Neural cell (in vitro differentiated cells): ENCODE results near the gene GPC1. TPM values are rescaled to one million over a fixed set of nuclear protein-coding genes. Genes with fewer than 3 reads are reported as not detected.
A peak's percentile ranks its signal among the peaks of the same experiment; 100 is the strongest.

Experiments
- H2AFZ ChIP-seq: fragments of 200-600, 300-800 bp; sonication (generic), shearing (Covaris generic); 2 replicates; pipeline ENCODE4 v1.6.0; 2014; ENCODE audit warnings: low read depth, mild to moderate bottlenecking, antibody characterized with exemption, low read length, moderate library complexity
- H3F3A ChIP-seq: fragments of 200-600 bp; shearing (Covaris generic); 2 replicates; pipeline ENCODE4 v1.6.1; 2016; ENCODE audit warnings: mild to moderate bottlenecking, moderate library complexity, mixed read lengths, antibody characterized with exemption, low read length; ENCODE audit not compliant: insufficient read depth, poor library complexity, severe bottlenecking
- H3K27ac ChIP-seq: fragments of 200-600, 300-800 bp; sonication (generic), shearing (Covaris generic); 2 replicates; pipeline ENCODE4 v1.5.1; 2014; ENCODE audit warnings: mild to moderate bottlenecking, low read length, moderate library complexity
- H3K27me3 ChIP-seq: fragments of 300-800, 200-600 bp; sonication (generic), shearing (Covaris generic); 2 replicates; pipeline ENCODE4 v1.6.0; 2014; ENCODE audit warnings: mild to moderate bottlenecking, low read depth, low read length, moderate library complexity; ENCODE audit not compliant: insufficient read depth
- H3K36me3 ChIP-seq: fragments of 300-800, 200-600 bp; sonication (generic), shearing (Covaris generic); 2 replicates; pipeline ENCODE4 v1.5.1; 2014; ENCODE audit warnings: mild to moderate bottlenecking, antibody characterized with exemption, low read length, moderate library complexity; ENCODE audit not compliant: insufficient read depth
- H3K4me2 ChIP-seq: fragments of 300-800, 200-600 bp; sonication (generic), shearing (Covaris generic); 2 replicates; pipeline ENCODE4 v1.6.0; 2014; ENCODE audit warnings: mild to moderate bottlenecking, low read length
- H3K4me3 ChIP-seq: fragments of 300-800, 200-600 bp; sonication (generic), shearing (Covaris generic); 2 replicates; pipeline ENCODE4 v1.5.1; 2014; ENCODE audit warnings: mild to moderate bottlenecking, low read length, moderate library complexity
- H3K79me2 ChIP-seq: fragments of 200-600 bp; shearing (Covaris generic); replicated peaks from 2 replicates; pipeline ENCODE4 v1.6.0; 2014; ENCODE audit warnings: mild to moderate bottlenecking, low read length, moderate library complexity; ENCODE audit not compliant: insufficient read depth
- H3K9ac ChIP-seq: fragments of 300-800, 200-600 bp; sonication (generic), shearing (Covaris generic); 2 replicates; pipeline ENCODE4 v1.6.1; 2016; ENCODE audit warnings: mild to moderate bottlenecking, low read length, mixed read lengths
- H3K9me2 ChIP-seq: fragments of 200-600 bp; shearing (Covaris generic); 2 replicates; pipeline ENCODE4 v1.6.1; 2016; ENCODE audit warnings: mild to moderate bottlenecking, low read length, mixed read lengths; ENCODE audit not compliant: insufficient read depth
- H3K9me3 ChIP-seq: fragments of 200-600, 300-800 bp; sonication (generic), shearing (Covaris generic); 2 replicates; pipeline ENCODE4 v1.6.1; 2016; ENCODE audit warnings: mild to moderate bottlenecking, mixed run types, low read length, moderate library complexity, mixed read lengths
- H4K20me1 ChIP-seq: fragments of 200-600 bp; shearing (Covaris generic); 2 replicates; pipeline ENCODE4 v1.6.1; 2016; ENCODE audit warnings: mild to moderate bottlenecking, mixed run types; ENCODE audit not compliant: insufficient read depth
- CTCF ChIP-seq: fragments of 450-650 bp; IDR thresholded peaks from 2 replicates; pipeline ENCODE4 v1.5.1; 2014; ENCODE audit warnings: antibody characterized with exemption, mild to moderate bottlenecking, moderate library complexity; ENCODE audit not compliant: poor library complexity, severe bottlenecking
- EP300 ChIP-seq: fragments of 450-650 bp; conservative IDR thresholded peaks from 2 replicates; pipeline ENCODE4 v1.6.1; 2014; ENCODE audit warnings: antibody characterized with exemption, mild to moderate bottlenecking, moderate library complexity; ENCODE audit not compliant: poor library complexity, severe bottlenecking
- EZH2 ChIP-seq: fragments of 200-600, 300-800 bp; shearing (Covaris generic), sonication (generic); IDR thresholded peaks from 2 replicates; pipeline ENCODE4 v1.6.1; 2014; ENCODE audit warnings: antibody characterized with exemption, low read length, borderline replicate concordance, mild to moderate bottlenecking; ENCODE audit not compliant: insufficient read depth, poor library complexity, severe bottlenecking
- MXI1 ChIP-seq: fragments of 450-650 bp; conservative IDR thresholded peaks from 2 replicates; pipeline ENCODE4 v1.6.1; 2014; ENCODE audit warnings: antibody characterized with exemption, mild to moderate bottlenecking; ENCODE audit not compliant: poor library complexity, severe bottlenecking
- POLR2AphosphoS5 ChIP-seq: IDR thresholded peaks from 2 replicates; pipeline ENCODE4 v1.6.1; 2012
- RAD21 ChIP-seq: fragments of 450-650 bp; conservative IDR thresholded peaks from 2 replicates; pipeline ENCODE4 v1.6.1; 2014; ENCODE audit warnings: antibody characterized with exemption, mild to moderate bottlenecking, moderate library complexity
- REST ChIP-seq: IDR thresholded peaks from 2 replicates; pipeline ENCODE4 v1.6.1; 2012; ENCODE audit warnings: borderline replicate concordance
- SMC3 ChIP-seq: fragments of 450-650 bp; conservative IDR thresholded peaks from 2 replicates; pipeline ENCODE4 v1.6.1; 2014; ENCODE audit warnings: antibody characterized with exemption, mild to moderate bottlenecking, moderate library complexity; ENCODE audit not compliant: poor library complexity
- TAF1 ChIP-seq: IDR thresholded peaks from 2 replicates; pipeline ENCODE4 v1.6.1; 2012; ENCODE audit warnings: low read depth
- polyA plus RNA-seq: library from polyadenylated mRNA; depleted of rRNA; stranded (reverse); fragments of >200 nt; gene quantifications from 2 replicates; pipeline ENCODE4 v1.2.3, GENCODE V29; 2014

Gene GPC1
- polyA plus RNA-seq, 1 donor from 2014 or later = 74.0 TPM

GRCh38 chr2:240455272-240455646 is 19.8 kb downstream of the GPC1 start:
- no peaks in the 10 kb centered on the region for H3K9me3 ChIP-seq
- peak overlapping the region; percentile 96 for H3K9ac ChIP-seq
- H3K79me2 ChIP-seq = peaks cover 48% of the 10 kb centered on the region
- no peaks in the 10 kb centered on the region for H3K9me2 ChIP-seq
- H3K27me3 ChIP-seq = no peaks in the 10 kb centered on the region
- TF ChIP-seq CTCF (no peak), POLR2AphosphoS5 (no peak), MXI1 (no peak), SMC3 (no peak), EZH2 (no peak), TAF1 (no peak)
- H3K36me3 ChIP-seq = no peaks in the 10 kb centered on the region
- H2AFZ ChIP-seq = no peak overlapping the region
- H3F3A ChIP-seq = no peaks in the 10 kb centered on the region
- peak overlapping the region; percentile 93 for H3K4me3 ChIP-seq
- H3K27ac ChIP-seq = peak overlapping the region; percentile 95
- peak overlapping the region; percentile 90 for H3K4me2 ChIP-seq
- H4K20me1 ChIP-seq = no peaks in the 10 kb centered on the region

GRCh38 chr2:240455647-240456446 is 20.4 kb downstream of the GPC1 start:
- H3K9ac ChIP-seq = peak overlapping the region; percentile 96
- peaks cover 48% of the 10 kb centered on the region for H3K79me2 ChIP-seq
- peak overlapping the region; percentile 90 for H3K4me2 ChIP-seq
- peak overlapping the region; percentile 95 for H3K27ac ChIP-seq
- no peaks in the 10 kb centered on the region for H3F3A ChIP-seq
- no peaks in the 10 kb centered on the region for H3K9me3 ChIP-seq
- H3K4me3 ChIP-seq = peak overlapping the region; percentile 93
- H3K9me2 ChIP-seq = no peaks in the 10 kb centered on the region
- no peaks in the 10 kb centered on the region for H3K27me3 ChIP-seq
- no peak overlapping the region for H2AFZ ChIP-seq
- TF ChIP-seq TAF1 = no peak
- no peak for TF ChIP-seq CTCF
- TF ChIP-seq POLR2AphosphoS5 = no peak
- TF ChIP-seq EZH2 = no peak
- no peak for TF ChIP-seq SMC3
- no peak for TF ChIP-seq MXI1
- no peak for TF ChIP-seq RAD21
- TF ChIP-seq REST = no peak
- TF ChIP-seq EP300 = no peak
- H3K36me3 ChIP-seq = no peaks in the 10 kb centered on the region
- no peaks in the 10 kb centered on the region for H4K20me1 ChIP-seq
